Measurements from ENCODE around the gene CDH8.
"Not testable (repeated sequence)": the region's sequence is repeated elsewhere in the genome, so short reads cannot be mapped to it uniquely, and the experiment has no call there.

Gene CDH8

DNA sequence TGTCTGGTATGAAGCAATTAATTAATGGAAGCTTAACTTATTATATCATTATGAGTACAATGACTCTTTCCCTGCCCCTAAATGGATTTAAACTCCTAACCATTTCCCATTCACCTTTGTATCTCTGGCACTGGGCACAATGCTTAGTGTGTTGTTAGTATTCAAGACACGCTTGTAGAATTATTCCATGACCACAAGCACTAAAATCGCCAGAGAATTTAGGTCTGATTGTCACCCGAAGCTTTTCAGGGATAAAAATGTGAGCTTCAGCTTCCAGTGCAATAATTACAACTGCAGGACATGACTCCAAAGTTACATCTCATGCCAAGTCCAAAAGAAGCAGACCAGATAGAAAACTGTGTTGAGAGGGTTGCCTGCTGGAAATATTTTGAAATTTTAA, 101.6 kb downstream of the CDH8 start:
- no peak for DNase-seq (ENCODE audit: low read depth)

DNA sequence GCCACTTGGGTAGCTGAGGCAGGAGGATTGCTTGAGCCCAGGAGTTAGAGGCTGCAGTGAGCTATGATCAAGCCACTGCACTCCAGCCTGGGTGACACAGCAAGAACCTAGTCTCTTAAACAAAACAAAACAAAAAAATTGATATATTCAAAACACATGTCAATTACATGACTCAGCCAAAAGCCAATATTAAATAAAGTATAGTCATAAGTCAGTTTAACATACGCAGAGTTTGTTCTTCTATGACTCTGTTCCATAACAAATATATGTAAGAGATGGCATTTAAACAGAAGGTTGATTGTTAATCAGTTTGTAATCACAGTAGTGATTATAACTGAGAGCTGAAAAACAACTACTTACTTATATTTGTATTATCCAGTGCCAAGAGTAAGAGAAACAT, 106.5 kb downstream of the CDH8 start:
- DNase-seq (ENCODE audit: low read depth): no peak

DNA sequence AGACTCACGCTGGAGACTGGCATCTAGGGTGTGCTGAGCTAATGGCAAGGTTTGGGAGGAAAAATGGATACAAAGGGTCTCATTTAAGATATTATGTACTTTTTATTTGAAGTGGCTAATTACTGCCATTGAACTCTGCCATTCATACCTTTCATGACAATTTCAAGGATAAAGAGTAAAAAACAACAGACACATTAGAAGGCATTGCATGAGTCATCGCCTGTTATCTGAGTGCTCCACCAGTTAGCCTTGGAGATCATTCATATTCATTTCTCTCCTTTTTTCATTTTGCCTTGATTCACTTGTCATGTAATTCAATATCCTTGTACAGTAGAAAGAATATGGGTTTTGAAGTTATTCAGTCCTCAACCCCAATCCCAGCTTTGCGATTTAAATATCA, 109.5 kb downstream of the CDH8 start:
- DNase-seq (ENCODE audit: low read depth): no peak

DNA sequence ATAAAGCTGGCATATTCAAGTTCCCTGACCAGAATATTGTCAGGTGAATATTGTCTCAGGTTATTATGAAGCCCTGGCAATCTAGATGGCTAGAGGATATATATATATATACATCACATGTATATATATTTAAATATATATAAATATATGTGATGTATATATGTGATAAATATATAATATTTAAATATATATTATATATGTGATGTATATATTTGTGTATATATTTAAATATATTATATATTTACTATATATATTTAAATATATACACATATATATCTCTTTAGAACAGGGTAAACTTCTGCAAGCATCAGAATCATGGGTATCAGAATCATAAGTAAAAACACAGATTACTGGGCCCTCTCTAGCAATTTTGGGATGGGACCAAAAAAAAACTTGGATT, 112.6 kb downstream of the CDH8 start:
- DNase-seq (ENCODE audit: low read depth): no peak

DNA sequence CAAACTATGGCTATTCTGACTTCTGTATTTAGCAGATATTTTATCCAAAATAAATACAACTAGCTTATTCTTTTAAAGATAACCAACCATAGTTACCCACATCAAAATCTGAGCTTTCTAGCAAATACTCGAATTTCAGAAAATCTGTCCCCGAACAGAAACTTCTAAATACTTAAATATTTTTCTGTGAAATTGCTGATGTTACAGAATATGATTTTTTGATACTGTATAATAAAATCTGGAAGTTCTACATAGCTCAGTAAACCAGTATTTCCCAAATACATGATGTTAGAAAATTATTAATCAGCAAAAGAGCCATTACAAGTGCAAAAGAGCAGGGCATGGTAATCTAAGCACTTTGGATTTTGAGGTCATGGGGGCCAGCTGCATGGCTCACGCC, 114.9 kb downstream of the CDH8 start:
- no peak for DNase-seq (ENCODE audit: low read depth)

DNA sequence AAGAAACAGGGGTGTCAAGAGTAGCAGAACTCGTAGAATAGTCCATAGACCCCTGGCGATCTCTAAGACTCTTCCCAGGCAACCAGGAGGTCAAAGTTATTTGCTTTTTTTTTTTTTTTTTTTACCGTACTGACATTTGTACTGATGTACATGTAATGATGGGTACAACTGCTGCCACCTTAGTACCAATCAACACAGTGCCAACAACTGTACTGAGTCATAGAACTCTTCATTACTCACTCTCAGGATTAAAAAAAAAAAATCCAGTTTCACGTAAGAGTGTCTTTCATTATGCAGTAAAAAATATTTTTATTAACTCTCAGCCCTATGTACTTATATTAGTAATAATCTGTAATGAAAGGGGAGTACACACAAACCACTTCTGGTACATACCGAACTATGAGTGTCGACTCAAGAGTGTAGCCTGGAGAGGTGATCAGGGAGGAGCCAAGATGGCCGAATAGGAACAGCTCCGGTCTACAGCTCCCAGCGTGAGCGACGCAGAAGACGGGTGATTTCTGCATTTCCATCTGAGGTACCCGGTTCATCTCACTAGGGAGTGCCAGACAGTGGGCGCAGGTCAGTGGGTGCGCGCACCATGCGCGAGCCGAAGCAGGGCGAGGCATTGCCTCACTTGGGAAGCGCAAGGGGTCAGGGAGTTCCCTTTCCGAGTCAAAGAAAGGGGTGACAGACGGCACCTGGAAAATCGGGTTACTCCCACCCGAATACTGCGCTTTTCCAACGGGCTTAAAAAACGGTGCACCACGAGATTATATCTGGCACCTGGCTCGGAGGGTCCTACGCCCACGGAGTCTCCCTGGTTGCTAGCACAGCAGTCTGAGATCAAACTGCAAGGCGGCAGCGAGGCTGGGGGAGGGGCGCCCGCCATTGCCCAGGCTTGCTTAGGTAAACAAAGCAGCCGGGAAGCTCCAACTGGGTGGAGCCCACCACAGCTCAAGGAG, 118.1 kb downstream of the CDH8 start:
- not testable (repeated sequence) for DNase-seq (ENCODE audit: low read depth)

DNA sequence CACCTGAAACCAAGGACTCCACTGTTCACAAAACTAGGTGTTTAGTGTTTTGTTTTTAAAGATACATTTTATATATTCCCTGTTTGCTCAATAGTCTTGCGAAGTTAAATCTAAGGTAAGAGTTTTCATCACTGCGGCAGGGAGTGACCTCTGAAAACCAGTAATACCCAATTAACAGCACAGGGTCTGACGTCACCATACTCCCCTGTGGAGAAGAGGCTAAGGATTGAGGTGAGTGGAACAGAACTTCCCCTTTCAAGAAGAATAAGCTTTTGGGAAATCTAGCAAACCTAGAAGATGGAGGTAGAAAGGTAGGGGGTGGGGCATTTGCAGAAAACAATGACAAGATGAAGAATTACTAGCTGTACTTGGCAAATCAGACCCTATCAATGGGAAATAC, 120.7 kb downstream of the CDH8 start:
- DNase-seq (ENCODE audit: low read depth): no peak

DNA sequence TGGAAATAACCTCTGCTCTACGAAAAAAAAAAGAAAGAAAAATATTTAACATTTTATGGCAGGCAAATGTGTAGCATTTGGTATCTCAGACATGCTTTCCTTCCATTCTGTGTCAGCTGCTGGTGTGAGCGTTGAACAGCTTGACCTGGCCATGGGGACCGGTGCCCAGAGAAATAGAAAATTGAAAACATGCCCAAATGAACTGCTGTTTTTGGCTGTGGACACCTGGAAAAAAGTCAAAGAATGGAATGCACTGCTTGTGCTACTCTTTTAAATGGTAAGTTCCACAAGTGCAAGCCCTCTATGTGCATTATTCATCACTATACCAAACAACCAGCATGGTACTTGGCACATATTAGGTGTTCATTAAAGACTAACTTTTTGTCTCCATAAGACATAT, 127.2 kb downstream of the CDH8 start:
- DNase-seq (ENCODE audit: low read depth): no peak

DNA sequence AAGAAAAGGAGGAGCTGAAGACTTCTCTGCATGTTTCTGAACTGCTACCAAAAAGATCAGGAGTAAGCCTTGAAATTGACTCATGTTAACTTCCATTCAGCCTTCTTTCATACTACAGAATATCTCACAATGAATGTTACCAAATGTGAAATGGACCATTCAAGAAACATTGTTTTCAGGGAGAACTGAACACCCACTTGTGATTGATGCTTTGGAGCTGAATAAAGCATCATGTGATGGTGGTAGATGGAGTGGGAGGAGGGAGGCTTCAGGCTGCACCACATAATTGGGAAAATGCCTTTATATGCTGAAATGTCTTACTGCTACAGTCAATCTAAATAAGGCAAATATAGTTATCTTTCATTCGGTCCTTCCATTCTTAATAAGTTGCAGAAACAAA, 127.8 kb downstream of the CDH8 start:
- DNase-seq (ENCODE audit: low read depth): no peak

DNA sequence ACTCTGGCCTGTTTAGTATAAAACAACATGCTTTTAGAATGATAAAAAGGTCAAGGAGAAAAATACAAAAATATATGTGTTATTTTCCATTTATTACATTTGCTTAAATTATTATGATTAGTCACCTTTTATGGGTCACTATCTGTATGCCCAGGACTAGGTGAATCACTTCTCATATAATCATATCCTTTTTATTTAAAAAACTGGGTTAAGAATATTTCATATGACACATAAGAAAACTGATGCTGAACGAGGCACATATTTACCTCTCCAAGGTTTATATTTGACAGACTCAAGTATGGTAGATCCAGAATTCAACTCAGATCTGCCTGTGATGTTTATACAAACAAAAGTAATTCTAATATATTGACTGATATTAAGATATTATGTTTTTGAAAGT, 134.5 kb downstream of the CDH8 start:
- no peak for DNase-seq (ENCODE audit: low read depth)

DNA sequence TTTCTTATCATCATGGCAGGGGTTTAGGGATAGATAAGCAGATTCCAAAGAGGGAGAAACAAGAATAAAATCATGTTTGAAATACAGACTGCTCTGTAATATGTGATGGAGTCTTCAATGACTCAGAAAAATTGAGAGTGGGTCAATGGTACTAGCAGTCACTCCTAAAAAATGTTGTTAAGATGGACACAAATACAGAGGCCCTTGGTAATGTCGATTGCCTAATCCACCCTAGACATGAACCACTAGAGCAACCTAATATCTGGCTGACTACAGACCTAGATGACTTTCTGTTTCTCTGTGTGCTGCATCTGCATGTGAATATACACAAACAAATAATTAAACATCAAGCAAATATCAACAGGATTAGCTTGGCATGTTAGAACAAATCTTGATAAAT, 135.8 kb downstream of the CDH8 start:
- no peak for DNase-seq (ENCODE audit: low read depth)

DNA sequence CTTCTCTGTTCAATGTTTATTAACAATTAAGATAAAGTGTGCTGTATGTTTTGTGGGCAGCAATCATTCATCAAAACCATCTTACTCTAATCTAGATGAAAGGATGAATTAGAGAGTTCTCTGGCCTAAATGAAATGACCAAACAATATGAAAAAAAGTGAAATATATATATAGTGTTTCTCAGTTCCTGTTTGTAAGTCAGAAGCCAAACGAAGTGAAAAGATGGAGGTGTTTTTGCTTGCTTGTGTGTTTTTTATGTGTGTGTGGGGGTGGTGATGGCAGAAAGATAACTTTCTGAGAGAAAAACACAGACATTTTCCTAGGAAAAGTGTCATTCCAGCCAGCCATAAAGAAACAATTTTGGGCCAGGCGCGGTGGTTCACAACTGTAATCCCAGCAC, 138.6 kb downstream of the CDH8 start:
- DNase-seq (ENCODE audit: low read depth): no peak

DNA sequence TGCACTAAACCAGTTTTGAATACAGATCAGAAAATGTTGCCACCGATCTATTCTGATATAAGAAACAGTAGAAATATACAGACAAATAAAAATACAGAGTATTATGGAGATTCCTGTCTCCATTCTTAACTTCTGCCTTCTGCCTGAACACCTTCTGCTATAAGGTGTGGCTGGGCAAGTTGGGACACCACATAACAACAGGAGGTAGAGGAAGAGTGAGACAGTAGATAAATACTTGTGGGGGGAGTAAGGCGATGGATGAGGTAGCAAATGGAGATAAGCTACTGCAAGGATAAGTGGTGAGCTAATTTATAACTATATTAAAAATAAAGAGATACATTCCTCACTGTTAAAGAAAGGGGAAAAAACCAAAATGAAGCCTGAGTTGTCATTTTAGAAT, 143.7 kb downstream of the CDH8 start:
- DNase-seq (ENCODE audit: low read depth): no peak

DNA sequence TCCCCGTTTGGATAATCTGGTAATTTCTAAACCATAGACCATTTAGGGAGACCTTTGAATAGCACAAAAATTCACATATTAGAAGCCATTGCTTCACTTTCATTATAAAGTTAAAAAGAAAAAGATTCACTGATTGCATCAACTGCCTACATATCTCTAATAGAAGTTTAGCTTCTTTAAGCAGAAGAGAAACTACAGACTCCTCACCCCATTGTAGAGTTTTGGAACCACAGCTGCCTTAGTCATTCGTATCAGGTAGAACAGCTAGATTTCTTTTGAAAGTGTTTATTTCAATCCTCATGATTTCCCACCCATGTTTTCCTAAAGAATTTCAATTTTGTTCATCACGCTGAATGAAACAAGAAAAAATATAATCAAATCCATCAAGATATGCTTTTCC, 144.8 kb downstream of the CDH8 start:
- DNase-seq (ENCODE audit: low read depth): no peak

DNA sequence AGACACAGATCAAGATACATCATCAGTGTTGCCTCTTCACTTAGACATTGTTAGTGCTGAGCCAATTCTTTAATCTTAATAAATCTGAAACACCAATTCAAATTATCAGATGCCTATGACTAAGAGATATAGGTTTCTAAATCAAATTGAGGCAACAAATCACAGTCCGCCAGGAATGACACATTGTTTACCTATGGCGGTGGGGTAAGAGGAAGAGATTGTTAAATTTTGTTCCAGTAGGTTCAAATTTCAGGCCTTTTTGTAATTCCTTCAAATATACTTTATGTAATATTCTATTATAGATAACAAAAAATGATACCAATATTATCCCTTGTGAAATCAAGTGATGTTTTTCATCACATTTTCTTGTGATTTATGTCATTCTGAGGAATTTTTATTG, 145.9 kb downstream of the CDH8 start:
- DNase-seq (ENCODE audit: low read depth): no peak

DNA sequence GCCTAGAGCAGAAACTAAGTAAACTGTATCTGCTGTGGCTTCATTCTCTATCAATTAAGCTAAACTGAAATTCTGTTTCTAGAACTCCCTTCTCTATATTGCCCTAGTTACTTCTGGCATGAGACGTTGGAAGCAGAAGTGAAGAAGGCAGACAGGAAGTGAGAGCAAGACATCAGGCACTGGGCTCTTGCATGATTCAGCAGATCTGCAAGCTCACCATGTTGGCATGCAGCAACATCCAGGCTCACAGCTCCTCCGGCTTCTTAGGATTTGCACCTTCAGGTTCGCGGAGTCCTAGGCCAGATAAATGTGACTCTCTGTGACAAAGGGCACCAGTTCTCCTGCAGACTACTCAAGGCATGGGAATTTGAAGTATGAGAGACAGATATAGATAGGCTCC, 148.3 kb downstream of the CDH8 start:
- DNase-seq (ENCODE audit: low read depth): no peak

DNA sequence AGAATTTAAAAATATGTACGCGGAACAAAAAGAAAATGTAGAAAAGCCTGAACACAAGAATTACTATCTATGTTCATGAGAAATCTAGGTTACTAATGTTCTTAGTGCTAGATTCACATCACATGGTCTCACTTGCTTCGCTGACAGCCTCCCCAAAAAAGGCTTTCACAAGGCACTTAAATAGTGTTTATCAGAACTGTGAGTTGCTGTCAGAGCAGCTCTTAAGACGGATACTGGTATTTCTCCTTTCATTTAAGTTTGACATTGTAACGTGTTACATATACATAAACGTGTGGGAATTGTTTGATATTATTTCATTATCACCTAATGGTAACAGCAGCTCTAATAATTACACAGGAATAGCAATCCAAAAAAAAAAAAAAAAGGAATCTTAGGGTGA, 150.9 kb downstream of the CDH8 start:
- DNase-seq (ENCODE audit: low read depth): no peak

DNA sequence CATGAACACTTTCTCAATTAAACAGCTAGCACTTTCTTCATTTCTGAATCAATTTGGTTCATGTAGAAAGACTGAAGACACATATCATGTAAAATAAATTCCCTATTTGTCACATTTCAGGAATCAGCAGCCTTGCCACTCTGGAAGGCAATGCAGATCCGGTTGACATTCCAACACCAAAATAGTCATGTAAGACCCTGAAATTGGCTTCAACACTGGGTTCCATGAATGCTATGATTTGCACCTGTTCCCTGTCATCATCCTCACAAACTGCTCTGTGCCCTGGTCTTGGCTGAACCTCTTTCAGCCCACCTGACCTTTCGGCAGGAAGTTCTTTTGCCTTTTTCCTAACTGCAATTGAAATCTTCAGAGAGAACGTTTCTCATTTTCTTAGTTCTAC, 156.9 kb downstream of the CDH8 start:
- no peak for DNase-seq (ENCODE audit: low read depth)

DNA sequence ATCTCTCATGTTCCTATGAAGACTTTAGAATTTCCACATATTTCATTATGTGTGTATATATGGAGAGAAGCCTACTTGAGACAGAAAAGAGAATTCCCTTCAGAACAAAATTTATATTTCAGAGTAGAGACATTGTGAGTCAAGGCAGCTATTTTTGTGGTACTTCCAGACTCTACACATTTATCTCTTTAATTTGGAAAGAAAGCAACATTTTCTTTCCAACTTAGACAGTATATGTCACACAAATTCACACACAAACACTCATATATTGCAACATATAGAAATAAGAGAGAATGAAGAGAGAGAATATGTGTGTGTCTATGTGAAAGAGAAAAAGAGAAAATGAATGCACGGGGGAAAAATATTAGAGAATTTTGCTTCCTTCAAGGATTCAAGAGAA, 158.8 kb downstream of the CDH8 start:
- DNase-seq (ENCODE audit: low read depth): no peak

DNA sequence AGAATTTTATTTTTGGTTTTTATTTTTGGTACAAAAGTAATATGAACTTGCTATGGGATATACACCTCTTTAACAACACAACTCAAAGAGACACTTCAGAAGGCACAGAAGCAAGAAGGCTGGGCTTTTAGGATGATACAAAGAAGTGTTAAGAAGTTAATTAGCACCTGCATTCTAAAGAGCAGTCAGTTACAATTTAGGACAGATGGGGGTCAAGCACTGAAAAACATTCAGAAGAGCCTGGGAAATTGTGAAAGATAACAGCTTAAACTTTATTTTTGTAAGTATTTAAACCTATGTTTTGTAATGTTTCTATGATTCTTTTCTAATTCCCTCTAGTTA, 163.5 kb downstream of the CDH8 start:
- no peak for DNase-seq (ENCODE audit: low read depth)

DNA sequence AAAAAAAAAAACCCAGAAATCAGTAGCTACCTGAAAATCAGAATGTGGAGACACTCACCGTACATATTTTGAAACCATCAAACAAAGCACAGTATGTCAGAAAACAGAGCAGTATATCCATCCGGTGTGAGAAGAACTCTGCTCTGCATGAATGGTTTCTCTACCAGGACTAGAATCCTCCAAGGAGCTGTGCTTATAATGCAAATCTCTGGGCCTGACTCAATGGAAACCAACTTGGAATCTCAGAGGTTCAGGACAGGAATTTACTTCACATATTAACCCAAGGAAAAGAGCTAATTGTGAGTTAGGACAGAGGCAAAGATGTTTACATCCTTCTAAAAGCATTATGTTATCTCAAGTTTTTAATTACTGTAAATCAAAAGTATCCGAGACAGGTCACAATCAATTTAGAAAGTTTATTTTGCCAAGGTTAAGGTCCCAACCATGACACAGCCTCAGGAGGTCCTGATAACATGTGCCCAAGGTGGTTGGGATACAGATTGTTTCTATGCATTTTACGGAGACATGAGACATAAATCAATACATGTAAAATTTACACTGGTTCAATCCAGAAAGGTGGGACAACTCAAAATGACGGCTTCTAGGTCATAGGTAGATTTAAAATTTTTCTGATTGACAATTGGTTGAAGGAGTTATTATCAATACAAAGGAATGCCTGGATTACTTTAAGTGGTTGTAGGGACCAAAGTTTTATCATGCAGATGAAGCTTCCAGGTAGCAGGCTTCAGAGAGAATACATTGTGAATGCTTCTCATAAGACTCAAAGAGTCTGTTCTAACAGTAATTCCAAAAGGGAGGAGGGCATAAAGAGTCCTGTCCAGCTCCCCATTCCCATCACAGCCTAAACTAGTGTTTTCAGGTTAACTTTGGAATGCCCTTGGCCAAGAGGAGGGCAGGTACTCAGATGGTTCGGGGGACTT, 164.1 kb downstream of the CDH8 start:
- DNase-seq (ENCODE audit: low read depth): no peak

DNA sequence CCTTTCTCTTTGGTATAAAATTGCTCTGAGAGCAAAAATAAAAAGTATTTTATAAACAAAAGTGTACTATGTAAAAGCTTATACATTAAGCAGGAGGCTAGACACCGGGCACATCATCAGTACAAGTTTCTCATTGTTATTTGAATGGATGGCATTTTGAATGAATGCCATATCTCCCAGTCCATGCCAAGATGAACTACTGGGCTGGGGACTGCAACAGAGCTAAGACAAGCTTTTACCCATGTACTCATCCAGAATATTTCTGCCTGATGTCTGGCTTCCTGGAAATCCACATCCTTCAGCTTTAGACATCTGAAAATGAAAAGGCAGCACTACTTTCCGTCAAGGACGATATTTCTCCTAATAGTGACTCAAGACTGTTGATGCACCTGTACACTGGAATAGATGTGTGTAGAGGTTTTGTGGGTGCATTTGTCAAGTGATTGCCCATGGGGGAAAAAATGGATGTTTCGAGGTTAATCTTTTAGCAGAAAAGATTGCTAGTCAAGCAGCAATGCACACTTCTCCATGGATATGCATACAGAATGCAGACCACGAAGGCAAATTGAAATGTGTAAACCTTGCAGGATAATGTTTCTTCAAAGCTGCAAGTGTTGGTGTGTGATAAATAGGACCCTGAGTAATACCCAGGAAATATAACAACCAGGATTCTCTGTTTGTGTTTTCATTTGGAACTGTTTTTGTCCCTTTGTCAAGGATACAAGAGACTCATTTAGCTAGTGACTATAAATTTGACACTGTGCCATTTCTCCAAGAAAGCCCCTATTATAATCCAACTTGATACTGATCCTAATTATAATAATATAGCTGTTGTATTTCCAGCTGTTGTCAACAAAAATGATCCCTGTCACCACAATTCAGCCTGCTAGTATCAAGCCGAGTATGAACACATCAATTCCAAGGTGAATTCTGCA, 173.8 kb downstream of the CDH8 start:
- DNase-seq (ENCODE audit: low read depth): no peak
